NCI-H1694 treated with DMSO at 0.1 percent for 48 hours (cell line): ENCODE results near the gene CACNA2D2.

Experiments used
- DNase-seq: peaks from one replicate; lab custom pipeline; 2025; lab: John Stamatoyannopoulos, UW

Gene CACNA2D2

GRCh38 chr3:50503504-50504342 lies at the start of gene CACNA2D2:
Gene CACNA2D2 (minus strand): TSS chr3:50503634. CDS start chr3:50503423, 211 bp downstream.
- DNase-seq: no peak

GRCh38 chr3:50552598-50552997 lies 49.2 kb upstream of the CACNA2D2 start:
- DNase-seq: no peak

- DNase-seq: no peak
These were observed 48.4 kb upstream of the CACNA2D2 start for GRCh38 chr3:50551681-50552435.

- DNase-seq: no peak
These were observed 47.7 kb upstream of the CACNA2D2 start for GRCh38 chr3:50551054-50551659.

- peak; percentile 24 for DNase-seq
These were observed 46.8 kb upstream of the CACNA2D2 start for GRCh38 chr3:50550079-50550736.

GRCh38 chr3:50549226-50549625 lies 45.8 kb upstream of the CACNA2D2 start:
- DNase-seq: no peak

GRCh38 chr3:50545781-50546180 lies 42.3 kb upstream of the CACNA2D2 start:
- DNase-seq: no peak

- DNase-seq: peak; percentile 35
These were observed 39.0 kb upstream of the CACNA2D2 start for GRCh38 chr3:50542177-50543034.

- DNase-seq: no peak
These were observed 36.2 kb upstream of the CACNA2D2 start for GRCh38 chr3:50539356-50540286.

- DNase-seq: no peak
These were observed 34.1 kb upstream of the CACNA2D2 start for GRCh38 chr3:50537421-50538129.

- DNase-seq: no peak
These were observed 33.2 kb upstream of the CACNA2D2 start for GRCh38 chr3:50536471-50537180.

GRCh38 chr3:50534681-50535330 lies 31.4 kb upstream of the CACNA2D2 start:
- no peak for DNase-seq

- no peak for DNase-seq
These were observed 30.5 kb upstream of the CACNA2D2 start for GRCh38 chr3:50533807-50534461.

- no peak for DNase-seq
These were observed 29.9 kb upstream of the CACNA2D2 start for GRCh38 chr3:50533316-50533715.

GRCh38 chr3:50532062-50532705 lies 28.8 kb upstream of the CACNA2D2 start:
- DNase-seq: no peak

GRCh38 chr3:50531201-50531600 lies 27.8 kb upstream of the CACNA2D2 start:
- no peak for DNase-seq
